ENCODE data around the gene SLC39A7.

- TF ChIP-seq EZH2 (IDR thresholded peaks at IDR 0.05; ENCODE audit: insufficient read depth, poor library complexity, severe bottlenecking): no peak
- no peak for TF ChIP-seq EZH2phosphoT487 (IDR thresholded peaks at IDR 0.05; ENCODE audit: insufficient read depth, low read depth)
Measured at GRCh38 chr6:33217246-33217645, 16.6 kb downstream of the SLC39A7 start.
